HepG2 (cell line): Measurements from ENCODE around the gene SPG7. TPM values are rescaled to one million over a fixed set of nuclear protein-coding genes. Genes with fewer than 3 reads are reported as not detected.
A peak's percentile ranks its signal among the peaks of the same experiment; 100 is the strongest.

Experiments used
- ADNP ChIP-seq: sonication (generic); formaldehyde crosslinking; IDR thresholded peaks from 2 replicates; pipeline ENCODE4 v1.4.0; 2020; ENCODE audit warnings: missing genetic modification reagents
- AFF4 ChIP-seq: sonication (generic); formaldehyde crosslinking; IDR thresholded peaks from 2 replicates; pipeline ENCODE4 v1.4.0; 2020; ENCODE audit warnings: missing genetic modification reagents
- ARID3A ChIP-seq: IDR thresholded peaks from 2 replicates; pipeline ENCODE4 v1.6.1; 2012; ENCODE audit warnings: low read depth, low read length, improper control_type of control experiment
- ARID4A ChIP-seq: sonication (generic); formaldehyde crosslinking; IDR thresholded peaks from 2 replicates; pipeline ENCODE4 v1.5.0; 2020; ENCODE audit warnings: mild to moderate bottlenecking, missing genetic modification reagents, borderline replicate concordance
- CENPX ChIP-seq: sonication (generic); formaldehyde crosslinking; IDR thresholded peaks from 2 replicates; pipeline ENCODE4 v1.9.0; 2021; ENCODE audit warnings: mild to moderate bottlenecking, missing genetic modification reagents, moderate library complexity
- CREB1 ChIP-seq, 2 experiments: fragments of 450-650 bp in 1 of 2; IDR thresholded peaks; 2 replicates each; pipeline ENCODE4 v1.6.1; 2016 to 2017; ENCODE audit warnings: control low read depth in 1 of 2, mild to moderate bottlenecking in 1 of 2, missing compliant biosample characterization in 1 of 2, missing genetic modification characterization in 1 of 2
- CREB3 ChIP-seq: sonication (generic); formaldehyde crosslinking; IDR thresholded peaks from 2 replicates; pipeline ENCODE4 v1.5.0; 2020; ENCODE audit warnings: missing genetic modification reagents
- ETV5 ChIP-seq: IDR thresholded peaks from 2 replicates; pipeline ENCODE4 v1.6.1; 2018; ENCODE audit warnings: missing biosample characterization, missing genetic modification reagents, inconsistent platforms, borderline replicate concordance
- JDP2 ChIP-seq: sonication (generic); formaldehyde crosslinking; IDR thresholded peaks from 2 replicates; pipeline ENCODE4 v1.8.1; 2022; ENCODE audit warnings: missing genetic modification reagents, borderline replicate concordance
- MED8 ChIP-seq: sonication (generic); formaldehyde crosslinking; IDR thresholded peaks from 2 replicates; pipeline ENCODE4 v1.8.1; 2023; ENCODE audit warnings: mild to moderate bottlenecking, missing genetic modification reagents; ENCODE audit not compliant: insufficient replicate concordance
- MNT ChIP-seq: fragments of 450-650 bp; IDR thresholded peaks from 2 replicates; pipeline ENCODE4 v1.6.1; 2016
- MYC ChIP-seq: sonication (generic); formaldehyde crosslinking; IDR thresholded peaks from 2 replicates; pipeline ENCODE4 v1.9.0; 2021; ENCODE audit warnings: missing genetic modification reagents, borderline replicate concordance
- RFXAP ChIP-seq: sonication (generic); formaldehyde crosslinking; IDR thresholded peaks from 2 replicates; pipeline ENCODE4 v1.4.0; 2020; ENCODE audit warnings: missing genetic modification reagents, borderline replicate concordance
- SSRP1 ChIP-seq: IDR thresholded peaks from 2 replicates; pipeline ENCODE4 v1.6.1; 2016; ENCODE audit warnings: control low read depth
- WIZ ChIP-seq: sonication (generic); formaldehyde crosslinking; IDR thresholded peaks from 2 replicates; pipeline ENCODE4 v1.5.1; 2020; ENCODE audit warnings: mild to moderate bottlenecking, missing genetic modification reagents
- ZMYM4 ChIP-seq: sonication (generic); formaldehyde crosslinking; IDR thresholded peaks from 2 replicates; pipeline ENCODE4 v1.8.1; 2023; ENCODE audit warnings: mild to moderate bottlenecking, missing genetic modification reagents
- ZNF547 ChIP-seq: sonication (generic); formaldehyde crosslinking; IDR thresholded peaks from 2 replicates; pipeline ENCODE4 v1.5.1; 2020; ENCODE audit warnings: mild to moderate bottlenecking, missing genetic modification reagents
- ZNF761 ChIP-seq: sonication (generic); formaldehyde crosslinking; conservative IDR thresholded peaks from 2 replicates; pipeline ENCODE4 v1.4.0; 2020; ENCODE audit warnings: mild to moderate bottlenecking, missing genetic modification reagents
- polyA plus RNA-seq, 8 experiments: library from polyadenylated mRNA; depleted of rRNA in 3 of 8; stranded (reverse) in 7 of 8; unstranded in 1 of 8; fragments of >200 nt; fragmentation: Illumina TruSeq in 4 of 8; extraction: Trizol in 4 of 8; gene quantifications; 2 replicates each; pipeline versions ENCODE4 v1.2.1 to v1.2.3, GENCODE V29; 2011 to 2016; ENCODE audit warnings: low read depth in 4 of 8, missing spikeins in 1 of 8, mixed read lengths in 1 of 8; ENCODE audit not compliant: insufficient read depth in 1 of 8
- total RNA-seq, 5 experiments: library from RNA; depleted of rRNA; stranded (reverse); fragments of >200 nt; fragmentation: Illumina TruSeq; extraction: Trizol; gene quantifications; 2 replicates each; pipeline ENCODE4 v1.2.3, GENCODE V29; 2016; ENCODE audit warnings: low read depth in 1 of 5

Gene SPG7
- total and polyA plus RNA-seq, 2 of the 13 experiments (the other 11 are each of a cell fraction or from before 2014, with no cell fraction given) = 66.0 to 136 TPM

- TF ChIP-seq ARID4A (CRISPR knock-in tag) = 0 out of 2 replicates have a peak, but pooled peaks have one; percentile 42
- TF ChIP-seq SSRP1 (CRISPR knock-in tag) = no peak; the same call in 1 of the 2 replicates
- no peak for TF ChIP-seq CENPX (CRISPR knock-in tag)
- TF ChIP-seq CREB3 (CRISPR knock-in tag) = no peak
- no peak for TF ChIP-seq ZNF547 (CRISPR knock-in tag)
- no peak for TF ChIP-seq AFF4 (CRISPR knock-in tag)
- peak; percentile 33; the same call in 1 of the 2 replicates for TF ChIP-seq ZNF761 (CRISPR knock-in tag)
- no peak for TF ChIP-seq MED8
- no peak for TF ChIP-seq RFXAP (CRISPR knock-in tag)
- no peak for TF ChIP-seq ETV5
- no peak for TF ChIP-seq JDP2 (CRISPR knock-in tag)
- no peak for TF ChIP-seq CREB1 (IDR thresholded peaks at IDR 0.05)
- no peak for TF ChIP-seq CREB1 (CRISPR knock-in tag; IDR thresholded peaks at IDR 0.05)
- TF ChIP-seq ADNP (CRISPR knock-in tag) = no peak
- TF ChIP-seq MNT = no peak
- TF ChIP-seq ARID3A = no peak
- TF ChIP-seq MYC (CRISPR knock-in tag) = no peak
- TF ChIP-seq ZMYM4 (CRISPR knock-in tag) = no peak
- no peak for TF ChIP-seq WIZ (CRISPR knock-in tag)
Measured at GRCh38 chr16:89565256-89565505, 57.0 kb downstream of the SPG7 start (continued).
